ENCODE results near the gene NDFIP2. TPM values are rescaled to one million over a fixed set of nuclear protein-coding genes. Genes with fewer than 3 reads are reported as not detected.

The NDFIP2 gene
- total RNA-seq, 3 donors from 2014 or later = 248 to 281 (median 274) TPM

GRCh38 chr13:79525064-79525857 is 44.3 kb downstream of the NDFIP2 start:
- no peak for DNase-seq
- no peaks in the 10 kb centered on the region for H3K27me3 Mint-ChIP-seq (ENCODE audit: low read depth)
- ATAC-seq = peak in 1 of 2 donors; percentile 35
- peaks cover 9% of the 10 kb centered on the region for H3K36me3 Mint-ChIP-seq (ENCODE audit: insufficient read depth)
- H3K9me3 Mint-ChIP-seq = no peaks in the 10 kb centered on the region
- peaks cover 8% of the 10 kb centered on the region for H3K4me1 Mint-ChIP-seq (ENCODE audit: low read depth)
- H3K4me3 Mint-ChIP-seq = no peak overlapping the region

- peaks cover 9% of the 10 kb centered on the region for H3K4me1 Mint-ChIP-seq (ENCODE audit: low read depth)
- ATAC-seq = no peak
Measured at GRCh38 chr13:79527698-79528097, 46.7 kb downstream of the NDFIP2 start.

GRCh38 chr13:79528356-79528755 is 47.4 kb downstream of the NDFIP2 start:
- no peak for ATAC-seq
- no peak for DNase-seq
- no peak overlapping the region for H3K4me3 Mint-ChIP-seq

More at GRCh38 chr13:79527698-79528097, 46.7 kb downstream of the NDFIP2 start:
- Mint-ChIP-seq H3K9me3 (no peaks in the 10 kb centered on the region), H3K4me3 (no peak overlapping the region), H3K27me3 (ENCODE audit: low read depth) (no peaks in the 10 kb centered on the region), H3K36me3 (ENCODE audit: insufficient read depth) (peaks cover 14% of the 10 kb centered on the region)
- DNase-seq = no peak

DNA sequence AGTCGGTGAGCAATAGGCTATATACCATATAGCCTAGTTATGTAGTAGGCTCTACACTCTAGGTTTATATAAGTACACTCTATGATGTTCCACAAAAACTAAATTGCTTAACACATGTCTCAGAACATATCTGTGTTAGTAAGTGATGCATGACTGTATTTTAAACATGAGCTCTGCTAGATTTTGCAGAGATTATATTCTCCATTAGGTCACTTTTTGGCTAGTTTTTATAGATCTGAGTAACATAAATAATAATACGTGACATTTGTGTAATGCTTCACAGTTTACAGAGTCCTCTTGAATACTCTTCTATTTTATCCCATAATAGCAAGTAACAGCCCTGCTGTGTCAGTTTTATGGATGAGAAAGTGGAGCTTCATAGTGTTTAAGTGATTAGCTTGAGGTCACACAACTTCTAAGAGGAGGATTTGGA is 47.8 kb downstream of the NDFIP2 start:
- Mint-ChIP-seq H3K4me3 (no peak overlapping the region), H3K36me3 (ENCODE audit: insufficient read depth) (peaks cover 11% of the 10 kb centered on the region), H3K27me3 (ENCODE audit: low read depth) (no peaks in the 10 kb centered on the region), H3K9me3 (no peaks in the 10 kb centered on the region), H3K4me1 (ENCODE audit: low read depth) (peaks cover 5% of the 10 kb centered on the region)
- no peak for ATAC-seq
- no peak for DNase-seq

More at GRCh38 chr13:79528356-79528755, 47.4 kb downstream of the NDFIP2 start:
- Mint-ChIP-seq H3K4me1 (ENCODE audit: low read depth) (peaks cover 5% of the 10 kb centered on the region), H3K27me3 (ENCODE audit: low read depth) (no peaks in the 10 kb centered on the region), H3K36me3 (ENCODE audit: insufficient read depth) (peaks cover 11% of the 10 kb centered on the region), H3K9me3 (no peaks in the 10 kb centered on the region)

DNA sequence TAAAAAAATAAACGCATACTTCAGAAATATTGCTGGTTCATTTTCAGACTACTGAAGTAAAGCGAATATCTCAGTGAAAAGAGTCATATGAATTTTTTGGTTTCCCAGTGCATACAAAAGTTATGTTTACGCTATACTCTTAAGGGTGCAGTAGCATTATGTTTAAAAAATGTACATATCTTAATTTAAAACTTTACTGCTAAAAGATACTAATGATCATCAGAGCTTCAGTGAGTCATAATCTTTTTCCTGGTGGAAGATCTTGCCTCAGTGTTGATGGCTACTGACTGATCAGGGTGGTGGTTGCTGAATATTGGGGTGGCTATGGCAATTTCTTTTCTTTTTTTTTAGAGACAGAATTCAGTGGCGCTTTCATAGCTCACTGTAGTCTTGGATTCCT is 48.9 kb downstream of the NDFIP2 start:
- H3K36me3 Mint-ChIP-seq (ENCODE audit: insufficient read depth) = peaks cover 14% of the 10 kb centered on the region
- no peaks in the 10 kb centered on the region for H3K9me3 Mint-ChIP-seq

DNA sequence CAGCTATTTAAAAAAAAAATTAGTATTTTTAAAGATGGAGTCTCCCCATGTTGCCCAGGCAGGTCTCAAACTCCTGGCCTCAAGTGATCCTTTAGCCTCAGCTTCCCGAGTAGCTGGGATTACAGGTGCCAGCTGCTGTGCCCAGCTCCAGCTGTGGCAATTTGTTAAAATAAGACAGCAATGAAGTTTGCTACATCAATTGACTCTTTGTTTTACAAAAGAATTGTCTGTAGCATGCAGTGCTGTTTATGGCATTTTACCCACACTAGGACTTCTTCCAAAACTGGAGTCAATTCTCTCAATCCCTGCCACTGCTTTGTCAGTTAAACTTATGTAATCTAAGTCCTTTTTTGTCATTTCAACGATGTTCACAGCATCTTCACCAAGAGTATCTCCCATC is 49.3 kb downstream of the NDFIP2 start:
- no peaks in the 10 kb centered on the region for H3K9me3 Mint-ChIP-seq
- peaks cover 14% of the 10 kb centered on the region for H3K36me3 Mint-ChIP-seq (ENCODE audit: insufficient read depth)
- no peak for ATAC-seq
- peaks cover 6% of the 10 kb centered on the region for H3K4me1 Mint-ChIP-seq (ENCODE audit: low read depth)
- H3K4me3 Mint-ChIP-seq = no peak overlapping the region
- no peaks in the 10 kb centered on the region for H3K27me3 Mint-ChIP-seq (ENCODE audit: low read depth)
- DNase-seq = no peak

More for the DNA sequence above, 48.9 kb downstream of the NDFIP2 start:
- ATAC-seq = no peak
- no peak for DNase-seq
- Mint-ChIP-seq H3K27me3 (ENCODE audit: low read depth) (no peaks in the 10 kb centered on the region), H3K4me3 (no peak overlapping the region), H3K4me1 (ENCODE audit: low read depth) (peaks cover 5% of the 10 kb centered on the region)

DNA sequence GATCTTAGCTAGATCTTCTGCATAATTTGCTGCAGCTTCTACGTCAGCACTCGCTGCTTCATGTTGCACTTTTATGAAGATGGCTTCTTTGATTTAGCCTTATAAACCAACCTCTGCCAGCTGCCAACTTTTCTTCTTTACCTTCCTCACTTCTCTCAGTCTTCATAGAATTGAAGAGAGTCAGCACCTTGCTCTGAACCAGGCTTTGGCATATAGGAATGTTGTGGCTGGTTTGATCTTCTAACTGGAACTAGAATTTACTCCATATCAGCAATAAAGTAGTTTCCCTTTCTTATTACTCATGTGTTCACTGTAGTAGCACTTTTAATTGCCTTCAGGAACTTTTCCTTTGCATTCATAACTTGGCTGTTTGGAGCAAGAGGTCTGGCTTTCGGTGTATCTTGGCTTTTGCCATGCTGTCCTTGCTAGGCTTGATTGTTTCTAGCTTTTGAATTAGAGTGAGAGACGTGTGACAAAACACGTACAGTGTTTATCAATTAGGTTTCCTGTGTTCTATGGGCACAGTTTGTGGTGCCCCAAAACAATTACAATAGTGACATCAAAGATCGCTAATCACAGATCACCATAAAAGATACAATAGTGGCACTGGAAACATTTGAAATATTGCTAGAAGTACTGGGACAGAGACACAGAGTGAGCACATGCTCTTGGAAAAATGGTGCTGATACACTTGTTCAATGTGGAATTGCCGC is 50.7 kb downstream of the NDFIP2 start:
- Mint-ChIP-seq H3K36me3 (ENCODE audit: insufficient read depth) (peaks cover 16% of the 10 kb centered on the region), H3K4me3 (no peak overlapping the region)

GRCh38 chr13:79532576-79532975 is 51.6 kb downstream of the NDFIP2 start:
- Mint-ChIP-seq H3K36me3 (ENCODE audit: insufficient read depth) (peaks cover 21% of the 10 kb centered on the region), H3K4me1 (ENCODE audit: low read depth) (peaks cover 9% of the 10 kb centered on the region), H3K27me3 (ENCODE audit: low read depth) (no peaks in the 10 kb centered on the region), H3K4me3 (no peak overlapping the region), H3K9me3 (no peaks in the 10 kb centered on the region)
- no peak for DNase-seq
- no peak for ATAC-seq

More for the DNA sequence above, 50.7 kb downstream of the NDFIP2 start:
- ATAC-seq (no peak), DNase-seq (no peak)
- Mint-ChIP-seq H3K4me1 (ENCODE audit: low read depth) (peaks cover 9% of the 10 kb centered on the region), H3K9me3 (no peaks in the 10 kb centered on the region), H3K27me3 (ENCODE audit: low read depth) (no peaks in the 10 kb centered on the region)

- ATAC-seq = no peak
- DNase-seq = no peak
- H3K4me1 Mint-ChIP-seq (ENCODE audit: low read depth) = peaks cover 9% of the 10 kb centered on the region
- H3K4me3 Mint-ChIP-seq = no peak overlapping the region
- peaks cover 28% of the 10 kb centered on the region for H3K36me3 Mint-ChIP-seq (ENCODE audit: insufficient read depth)
- H3K9me3 Mint-ChIP-seq = no peaks in the 10 kb centered on the region
- no peaks in the 10 kb centered on the region for H3K27me3 Mint-ChIP-seq (ENCODE audit: low read depth)
Measured at GRCh38 chr13:79533781-79534400, 52.9 kb downstream of the NDFIP2 start.

DNA sequence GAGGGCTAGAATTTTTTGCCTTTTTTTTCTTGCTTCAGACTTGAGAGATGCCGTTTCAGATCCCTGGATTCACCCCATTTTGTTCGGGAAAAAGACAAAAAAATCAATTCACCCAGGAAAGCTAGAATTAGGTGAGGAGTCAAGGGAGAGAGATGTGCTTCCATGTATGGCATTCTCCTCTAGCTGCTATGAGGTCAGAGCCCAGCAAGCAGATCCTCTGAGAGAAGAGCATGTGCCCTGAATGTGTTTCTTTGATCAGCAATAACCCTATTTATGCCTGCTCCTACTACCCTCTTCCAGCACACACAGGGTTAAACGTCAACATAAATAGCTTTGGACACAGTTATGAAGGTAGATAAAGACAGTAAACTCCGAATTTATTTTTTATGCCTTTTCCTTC is 53.6 kb downstream of the NDFIP2 start:
- Mint-ChIP-seq H3K36me3 (ENCODE audit: insufficient read depth) (peaks cover 32% of the 10 kb centered on the region), H3K9me3 (no peaks in the 10 kb centered on the region), H3K27me3 (ENCODE audit: low read depth) (no peaks in the 10 kb centered on the region), H3K4me1 (ENCODE audit: low read depth) (peaks cover 9% of the 10 kb centered on the region), H3K4me3 (no peak overlapping the region)
- no peak for ATAC-seq
- DNase-seq = no peak

DNA sequence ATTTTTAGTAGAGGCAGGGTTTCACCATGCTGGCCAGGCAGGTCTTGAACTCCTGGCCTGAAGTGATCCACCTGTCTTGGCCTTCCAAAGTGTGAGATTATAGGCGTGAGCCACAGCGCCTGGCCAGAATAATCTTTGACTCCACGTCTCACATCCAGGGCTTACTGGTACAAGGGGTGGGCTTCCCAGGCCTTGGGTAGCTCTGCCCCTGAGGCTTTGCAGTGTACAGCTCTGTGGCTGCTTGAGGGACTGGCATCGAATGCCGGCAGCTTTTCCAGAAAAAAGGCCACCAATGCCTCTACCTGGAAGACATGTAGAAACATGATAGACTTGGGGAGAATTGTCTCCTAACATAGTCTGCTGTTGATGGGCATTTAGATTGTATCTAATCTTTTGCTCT is 57.8 kb downstream of the NDFIP2 start:
- no peaks in the 10 kb centered on the region for H3K27me3 Mint-ChIP-seq (ENCODE audit: low read depth)
- no peak for DNase-seq
- no peak overlapping the region for H3K4me3 Mint-ChIP-seq
- H3K9me3 Mint-ChIP-seq = no peaks in the 10 kb centered on the region
- peak in 1 of 2 donors; percentile 10 for ATAC-seq
- peaks cover 26% of the 10 kb centered on the region for H3K36me3 Mint-ChIP-seq (ENCODE audit: insufficient read depth)
- peaks cover 4% of the 10 kb centered on the region for H3K4me1 Mint-ChIP-seq (ENCODE audit: low read depth)

DNA sequence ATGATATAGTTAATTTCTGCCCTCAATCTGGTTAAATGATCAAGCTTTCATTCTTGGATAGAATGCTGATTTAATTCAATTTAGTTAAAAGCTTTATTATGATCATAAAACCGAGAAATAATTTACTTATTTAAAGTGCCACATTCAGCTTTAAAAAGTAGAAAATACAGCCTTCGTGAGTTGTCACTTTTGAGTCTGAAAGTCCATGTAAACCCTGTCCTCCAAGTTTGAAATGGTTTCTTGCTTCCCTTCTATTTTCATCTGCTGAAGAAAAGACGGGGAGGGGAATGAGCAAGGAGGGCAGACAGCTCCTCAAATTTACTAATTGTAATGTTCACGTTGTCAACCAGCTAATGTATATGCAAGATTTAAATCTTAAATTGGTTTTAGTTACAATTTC is 59.5 kb downstream of the NDFIP2 start:
- Mint-ChIP-seq H3K4me1 (ENCODE audit: low read depth) (peaks cover 1% of the 10 kb centered on the region), H3K27me3 (ENCODE audit: low read depth) (no peaks in the 10 kb centered on the region), H3K9me3 (no peaks in the 10 kb centered on the region), H3K36me3 (ENCODE audit: insufficient read depth) (peaks cover 25% of the 10 kb centered on the region), H3K4me3 (no peak overlapping the region)
- ATAC-seq (no peak), DNase-seq (no peak)

GRCh38 chr13:79541426-79542049 is 60.6 kb downstream of the NDFIP2 start:
- no peaks in the 10 kb centered on the region for H3K27me3 Mint-ChIP-seq (ENCODE audit: low read depth)
- no peak for DNase-seq
- H3K9me3 Mint-ChIP-seq = no peaks in the 10 kb centered on the region
- H3K36me3 Mint-ChIP-seq (ENCODE audit: insufficient read depth) = peaks cover 27% of the 10 kb centered on the region
- H3K4me3 Mint-ChIP-seq = no peak overlapping the region
- no peak for ATAC-seq
- no peaks in the 10 kb centered on the region for H3K4me1 Mint-ChIP-seq (ENCODE audit: low read depth)

DNA sequence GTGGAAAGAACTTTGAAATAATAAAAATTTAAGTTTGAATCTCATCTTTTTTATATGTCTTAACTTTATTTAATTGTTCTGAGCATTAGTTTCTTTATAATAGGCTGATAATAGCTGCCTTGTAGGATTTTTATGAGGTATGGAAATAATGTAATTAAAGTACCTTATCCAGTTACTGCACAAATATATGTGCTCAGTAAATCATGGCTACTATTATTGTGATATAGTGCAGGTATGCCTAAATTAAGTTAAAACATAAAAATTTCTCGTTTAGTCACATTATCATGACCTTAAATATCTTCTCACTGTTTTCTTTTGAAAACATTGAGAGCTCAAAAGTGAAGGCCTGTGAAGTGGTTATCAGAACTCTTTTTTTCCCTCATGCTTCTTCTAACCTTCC is 62.9 kb downstream of the NDFIP2 start:
- Mint-ChIP-seq H3K36me3 (ENCODE audit: insufficient read depth) (peaks cover 17% of the 10 kb centered on the region), H3K27me3 (ENCODE audit: low read depth) (no peaks in the 10 kb centered on the region), H3K9me3 (no peaks in the 10 kb centered on the region), H3K4me3 (no peak overlapping the region), H3K4me1 (ENCODE audit: low read depth) (peaks cover 4% of the 10 kb centered on the region)
- DNase-seq (no peak), ATAC-seq (no peak)

Data from activated T-cell treated with anti-CD3 and anti-CD28 coated beads, Interleukin-2, amount 50 U/mL, for 4 hours (primary cell).